Kidney (tissue), 14 donors: ENCODE data around the gene TPPP. TPM values are rescaled to one million over a fixed set of nuclear protein-coding genes. Genes with fewer than 3 reads are reported as not detected.
"Not testable (repeated sequence)": the region's sequence is repeated elsewhere in the genome, so short reads cannot be mapped to it uniquely, and the experiment has no call there.

Source experiments
- DNase-seq, 5 donors: peaks; one replicate each; pipeline ENCODE4 v3.0.0-alpha.2; 2013 to 2020
- FAIRE-seq: peaks from 2 replicates; lab custom pipeline; 2012; peaks lifted over from hg19 to GRCh38; lab: Jason Lieb, UNC
- H3K27ac ChIP-seq, 2 donors: one replicate each; pipeline ENCODE4 v1.7.0; 2013; ENCODE audit warnings: low read depth in 2 of 2, low read length in 2 of 2, inconsistent platforms in 1 of 2
- H3K27me3 ChIP-seq: one replicate; pipeline ENCODE4 v1.7.1; 2013; ENCODE audit warnings: low read length, inconsistent platforms; ENCODE audit not compliant: control insufficient read depth, insufficient read depth
- H3K36me3 ChIP-seq, 3 donors: one replicate each; pipeline versions ENCODE4 v1.7.0 to v1.7.1; 2013; ENCODE audit warnings: low read length in 3 of 3, control low read depth in 1 of 3, inconsistent platforms in 1 of 3; ENCODE audit not compliant: insufficient read depth in 3 of 3, control insufficient read depth in 2 of 3
- H3K4me1 ChIP-seq, 3 donors: one replicate each; pipeline versions ENCODE4 v1.7.0 to v1.7.1; 2013; ENCODE audit warnings: low read length in 3 of 3, inconsistent platforms in 1 of 3, low read depth in 1 of 3; ENCODE audit not compliant: control insufficient read depth in 2 of 3, insufficient read depth in 2 of 3
- H3K4me3 ChIP-seq, 3 donors: one replicate each; pipeline versions ENCODE4 v1.7.0 to v1.8.1; 2013; ENCODE audit warnings: low read length in 3 of 3, control low read depth in 1 of 3, inconsistent platforms in 1 of 3
- H3K9ac ChIP-seq, 3 donors: one replicate each; pipeline versions ENCODE4 v1.7.0 to v1.7.1; 2013; ENCODE audit warnings: low read length in 3 of 3, control low read depth in 1 of 3, inconsistent platforms in 1 of 3
- H3K9me3 ChIP-seq, 3 donors: one replicate each; pipeline versions ENCODE4 v1.7.0 to v1.7.1; 2013; ENCODE audit warnings: low read length in 3 of 3, control low read depth in 1 of 3, inconsistent platforms in 1 of 3; ENCODE audit not compliant: control insufficient read depth in 2 of 3, insufficient read depth in 1 of 3
- CTCF ChIP-seq: IDR thresholded peaks from 3 replicates; pipeline ENCODE4 v1.5.1; 2012; ENCODE audit warnings: mild to moderate bottlenecking, moderate library complexity, borderline replicate concordance; ENCODE audit not compliant: insufficient read depth; ENCODE audit errors: extremely low read depth
- intact Hi-C: fragments of 100-400 bp; cut with DNase I; formaldehyde crosslinking; loops from one replicate; pipeline ENCODE4 v1.11.1; 2022
- polyA plus RNA-seq: library from polyadenylated mRNA; stranded (reverse); fragments of 350-450 nt; fragmentation: Illumina TruSeq; extraction: RNeasy Lipid Tissue Mini Kit (QIAGEN cat#74804); gene quantifications from one replicate; pipeline ENCODE4 v1.2.3, GENCODE V29; 2014; ENCODE audit warnings: low read depth, low replicate concordance; ENCODE audit not compliant: insufficient read depth
- total RNA-seq: library from RNA; stranded (reverse); fragmentation: NEBNext Ultra II Directional; extraction: Animal tissue kit (Norgen Biotek cat#: 25700); gene quantifications from one replicate; pipeline ENCODE4 v1.2.1, GENCODE V29; 2021
- donor health status: control.
- donor health status: control.
- donor health status: control.
- donor health status: control.
- donor health status: control.
- donor health status: DM: yes; HTN: yes; CAD: no.
- donor health status: Normal renal cell carcinoma (clear cell type).

Gene TPPP
- total and polyA plus RNA-seq, 2 donors from 2014 or later = 5.8 to 6.9 TPM

- H3K4me1 ChIP-seq = no peaks in the 10 kb centered on the region
- no peaks in the 10 kb centered on the region for H3K9me3 ChIP-seq
- H3K27me3 ChIP-seq = no peaks in the 10 kb centered on the region
- DNase-seq (peak in 1 of 5 donors; percentile 58), FAIRE-seq (no peak)
- H3K36me3 ChIP-seq = peaks cover 0 to 12% (median 6%) of the 10 kb centered on the region in 3 donors
- H3K9ac ChIP-seq = no peak overlapping the region
- intact Hi-C loops = no loop called here
- TF ChIP-seq CTCF = no peak
- no peak overlapping the region for H3K4me3 ChIP-seq
- H3K27ac ChIP-seq = no peak overlapping the region
These were observed 57.7 kb downstream of the TPPP start for GRCh38 chr5:635306-636055.

GRCh38 chr5:634191-634590 lies 59.0 kb downstream of the TPPP start:
- Histone ChIP-seq H3K9ac (no peak overlapping the region), H3K27me3 (no peaks in the 10 kb centered on the region), H3K36me3 (peaks cover 0 to 12% (median 4%) of the 10 kb centered on the region in 3 donors), H3K4me3 (no peak overlapping the region), H3K9me3 (no peaks in the 10 kb centered on the region), H3K4me1 (no peaks in the 10 kb centered on the region), H3K27ac (no peak overlapping the region)
- DNase-seq (peak in 1 of 5 donors; percentile 50), FAIRE-seq (no peak)
- TF ChIP-seq CTCF = no peak
- intact Hi-C loops = no loop called here

GRCh38 chr5:633501-633955 lies 59.6 kb downstream of the TPPP start:
- TF ChIP-seq CTCF = no peak
- intact Hi-C loops = no loop called here
- Histone ChIP-seq H3K4me1 (no peaks in the 10 kb centered on the region), H3K27me3 (no peaks in the 10 kb centered on the region), H3K36me3 (peaks cover 0 to 12% (median 4%) of the 10 kb centered on the region in 3 donors), H3K9ac (no peak overlapping the region), H3K27ac (no peak overlapping the region), H3K4me3 (no peak overlapping the region), H3K9me3 (no peaks in the 10 kb centered on the region)
- FAIRE-seq (no peak), DNase-seq (peak in 1 of 5 donors; percentile 54)

GRCh38 chr5:628351-629205 lies 64.6 kb downstream of the TPPP start:
- H3K4me3 ChIP-seq, H3K4me1 ChIP-seq, FAIRE-seq, H3K27me3 ChIP-seq, H3K27ac ChIP-seq, H3K36me3 ChIP-seq, intact Hi-C loops, H3K9ac ChIP-seq, H3K9me3 ChIP-seq: not testable (repeated sequence)
- peak in 1 of 5 donors; percentile 32 for DNase-seq
